Activated naive CD4-positive, alpha-beta T cell treated with Interleukin-2 at 50 U/mL for 16 hours (primary cell): Measurements from ENCODE around the gene MYO5C.
"Not testable (repeated sequence)": the region's sequence is repeated elsewhere in the genome, so short reads cannot be mapped to it uniquely, and the experiment has no call there.

Experiments used
- DNase-seq: peaks from one replicate; pipeline ENCODE4 v3.0.0-alpha.2; 2020

The MYO5C gene

DNA sequence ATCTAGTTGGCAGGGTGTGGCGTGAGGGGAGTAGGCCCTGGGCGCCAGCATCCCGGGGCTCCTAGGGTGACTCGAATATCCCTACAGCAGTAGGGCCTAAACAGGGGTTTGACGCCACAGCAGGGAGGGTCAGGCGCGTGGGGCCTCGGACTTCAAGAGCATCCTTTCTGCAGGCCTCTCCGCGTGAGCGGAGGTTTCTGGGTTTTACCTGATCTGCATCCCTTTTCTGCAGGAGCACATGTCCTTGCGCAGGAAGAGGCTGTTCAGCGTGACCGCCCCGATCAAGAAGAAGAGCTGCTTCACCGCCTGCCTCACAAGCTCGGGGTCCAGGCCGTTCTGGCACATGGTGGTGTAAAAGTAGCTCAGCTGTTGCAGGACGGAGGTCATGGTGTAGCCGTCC, 90.9 kb downstream of the MYO5C start:
- no peak for DNase-seq

DNA sequence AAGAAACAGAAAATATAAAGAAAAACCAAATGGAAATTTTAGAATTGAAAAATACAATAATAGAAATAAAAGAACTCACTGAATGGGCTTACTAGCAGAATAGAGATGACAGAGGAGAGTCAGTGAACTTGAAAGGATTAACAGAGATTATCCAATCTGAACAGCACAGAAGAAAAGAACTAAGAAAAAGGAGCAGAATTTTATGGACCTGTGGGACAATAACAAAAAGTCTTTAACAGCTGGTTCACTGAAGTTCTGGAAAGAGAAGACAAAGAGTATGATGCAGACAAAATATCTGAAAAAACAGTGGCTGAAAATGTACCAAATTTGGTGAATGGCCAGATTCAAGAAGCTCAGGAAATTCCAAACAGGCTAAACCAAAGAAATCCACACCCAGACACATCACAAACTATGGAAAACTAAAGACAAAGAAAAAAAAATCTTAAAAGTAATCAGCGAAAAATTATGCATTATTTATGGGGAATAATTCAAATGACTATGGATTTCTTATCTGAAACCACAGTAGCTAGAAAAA, 94.7 kb downstream of the MYO5C start:
- DNase-seq, result no peak

DNA sequence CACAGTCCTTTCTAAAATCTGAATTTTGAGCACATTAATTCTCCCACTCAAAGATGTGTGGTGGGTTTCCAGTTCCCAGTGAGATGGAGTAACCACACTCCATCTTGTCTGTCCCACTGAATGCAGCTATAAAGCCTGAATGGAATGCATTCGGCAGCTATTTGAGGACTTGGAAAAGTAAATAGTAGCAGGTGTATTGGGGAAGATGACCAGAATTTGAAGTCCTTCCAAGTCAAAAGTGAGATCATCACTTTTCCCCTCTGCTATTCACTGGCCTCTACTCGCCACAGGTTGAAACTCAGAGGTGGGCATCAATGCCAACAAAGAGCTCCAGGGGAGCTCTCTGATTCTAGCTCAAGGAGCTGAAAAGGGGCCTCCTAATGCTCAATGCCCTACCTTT, 96.3 kb downstream of the MYO5C start:
- no peak for DNase-seq

DNA sequence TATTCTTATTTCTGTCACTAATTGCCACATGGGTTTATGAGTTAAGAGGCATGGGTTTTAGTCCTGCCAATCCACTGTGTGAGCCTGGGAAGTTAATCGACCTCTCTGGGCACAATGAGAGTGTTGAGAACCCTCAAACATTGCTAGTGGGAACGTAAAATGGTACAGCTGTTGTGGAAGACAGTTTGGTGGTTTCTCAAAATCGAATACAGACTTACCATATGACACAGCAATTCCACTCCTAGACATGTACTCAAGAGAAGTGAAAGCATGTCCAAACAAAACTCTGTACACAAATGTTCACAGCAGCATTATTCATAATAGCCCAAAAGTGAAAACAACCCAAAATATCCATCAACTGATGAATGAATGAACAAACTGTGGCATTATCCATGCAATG, 98.7 kb downstream of the MYO5C start:
- no peak for DNase-seq

DNA sequence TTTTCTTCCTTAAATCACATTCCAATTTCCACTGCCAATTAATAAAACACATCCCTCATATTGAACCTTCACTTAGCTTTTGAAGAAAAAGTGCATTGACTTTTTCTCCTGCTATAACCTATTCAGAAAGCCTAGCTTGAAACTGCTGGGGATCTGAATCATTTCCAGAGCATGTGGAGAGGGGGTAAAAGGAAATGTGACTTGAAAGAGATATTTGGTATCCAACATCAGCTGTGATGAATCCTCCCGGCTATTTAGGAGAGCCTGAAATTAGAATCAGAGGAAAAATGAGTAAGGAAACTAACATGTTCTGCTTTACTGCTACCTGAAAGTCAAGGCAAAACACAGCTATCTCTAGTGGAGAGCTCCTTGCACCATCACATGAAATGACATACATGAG, 101.8 kb downstream of the MYO5C start:
- DNase-seq, result no peak

DNA sequence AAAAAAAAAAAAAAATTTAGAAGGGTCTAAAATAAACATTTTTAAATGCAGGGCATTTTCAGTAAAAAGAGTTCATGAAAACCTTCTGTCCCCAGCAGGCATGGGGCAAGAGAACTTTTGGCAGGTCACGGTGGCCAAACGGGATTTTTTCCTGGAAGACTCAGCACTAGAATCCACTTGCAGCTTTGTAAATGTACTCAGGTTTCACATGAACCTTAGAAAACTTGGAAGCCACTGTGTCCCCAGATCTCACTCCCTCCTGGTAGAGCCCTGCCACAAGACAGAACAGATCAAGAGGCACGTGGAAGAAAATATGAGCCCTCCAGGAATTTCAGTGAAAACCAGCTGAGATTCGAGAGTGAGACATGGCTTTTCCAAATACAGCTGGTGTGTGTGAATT, 102.3 kb downstream of the MYO5C start:
- DNase-seq, result no peak

DNA sequence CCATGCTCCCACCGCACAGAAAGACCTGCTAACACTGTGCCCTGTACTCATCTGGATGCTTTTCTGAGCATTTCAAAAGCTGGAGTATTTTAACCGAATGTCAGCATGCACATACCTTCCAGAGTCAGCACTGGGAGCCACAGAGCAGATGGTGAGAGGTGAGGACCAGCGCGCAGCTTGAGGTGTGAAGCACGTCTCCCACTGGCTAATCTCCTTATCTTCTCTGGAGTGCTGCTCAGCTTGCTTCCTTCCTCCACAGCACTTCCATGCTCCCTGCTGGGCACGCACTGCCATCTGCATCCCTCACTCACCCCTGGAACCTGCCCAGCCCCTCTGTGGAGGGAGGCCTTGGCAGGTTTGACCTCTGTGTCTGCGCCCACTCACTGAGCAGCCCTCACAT, 104.4 kb downstream of the MYO5C start, which contains the start of gene GNB5:
TSS of gene GNB5 (minus strand) at position 186 of the 400 bp plus-strand sequence. CDS start 6,716 bp downstream, outside the sequence.
- no peak for DNase-seq

DNA sequence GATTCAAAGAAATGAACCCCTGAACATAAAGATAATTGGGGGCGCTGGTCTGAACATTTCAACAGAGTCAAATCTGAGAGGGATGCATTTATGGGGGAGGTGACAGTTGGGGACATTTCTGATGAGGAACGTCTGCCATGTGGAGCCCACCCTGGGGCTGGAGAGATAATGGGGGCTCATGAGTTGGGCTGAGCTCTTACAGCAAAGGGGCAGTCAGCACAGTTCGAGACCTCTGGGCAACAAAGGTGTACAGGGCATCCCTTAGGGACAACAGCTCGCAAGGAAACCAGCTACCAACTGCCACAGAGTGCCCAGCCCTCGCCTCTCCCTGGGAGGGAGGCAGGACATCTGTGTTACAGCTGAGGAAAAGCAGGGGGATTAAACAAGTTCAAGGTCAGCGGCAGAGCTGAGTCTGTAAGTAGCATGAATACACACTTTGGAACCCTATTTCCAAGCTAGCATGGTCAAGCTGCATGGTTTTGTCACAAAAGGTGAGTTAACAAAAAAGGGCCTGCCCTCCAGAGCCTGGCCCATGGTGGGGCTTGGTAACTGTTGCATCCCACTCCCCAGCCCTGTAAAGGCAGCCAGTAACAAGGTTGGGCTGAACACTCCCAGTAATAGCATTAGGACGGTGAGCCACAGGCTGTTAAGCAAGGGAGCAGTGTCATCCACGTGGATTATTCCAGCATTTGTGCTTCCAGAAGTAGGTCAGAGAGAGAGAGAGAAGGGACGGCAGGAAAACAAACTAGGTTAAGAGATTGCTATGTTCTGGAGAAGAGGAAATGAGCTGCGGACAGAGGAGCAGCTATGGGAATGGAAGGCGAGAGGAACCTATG, 108.7 kb downstream of the MYO5C start:
- DNase-seq, result no peak

DNA sequence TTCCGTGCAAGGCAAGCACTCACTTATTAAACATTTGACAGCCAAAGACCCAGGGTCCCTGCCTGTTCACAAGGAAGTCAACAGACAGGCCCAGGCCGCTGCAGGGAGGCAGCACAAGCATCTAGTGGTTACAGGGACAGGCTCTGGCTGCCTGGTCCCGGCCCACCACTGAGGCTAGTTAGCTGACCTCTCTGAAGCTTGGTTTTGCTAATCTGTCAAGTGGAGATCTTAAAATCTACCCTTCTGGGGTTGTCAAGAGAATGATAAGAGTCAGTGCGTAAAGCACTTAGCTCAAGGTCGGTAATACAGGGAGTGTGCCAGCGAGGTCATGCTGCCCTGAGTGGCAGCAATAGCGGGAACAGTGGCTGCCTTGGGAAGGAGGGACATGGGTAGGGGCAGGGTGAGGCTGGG, 110.4 kb downstream of the MYO5C start:
- DNase-seq, result no peak

DNA sequence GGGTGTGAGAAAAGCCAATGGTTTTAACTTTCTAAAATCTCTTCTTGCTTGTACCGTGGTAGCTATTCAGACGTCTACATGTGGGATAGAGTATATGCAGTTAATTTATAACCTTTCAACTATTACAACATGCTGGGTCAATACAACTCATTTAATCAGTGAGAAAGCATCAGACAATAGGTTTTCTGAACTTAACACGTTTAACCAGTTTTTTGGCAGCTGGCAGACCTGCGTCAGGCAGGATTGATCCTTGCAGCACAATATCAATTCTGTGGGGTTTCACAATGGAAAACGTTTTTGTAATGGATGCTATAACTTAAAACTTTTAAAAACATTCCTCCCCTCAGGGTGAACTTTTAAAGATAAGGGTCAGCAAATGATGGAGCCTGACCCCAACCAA, 110.9 kb downstream of the MYO5C start:
- no peak for DNase-seq

DNA sequence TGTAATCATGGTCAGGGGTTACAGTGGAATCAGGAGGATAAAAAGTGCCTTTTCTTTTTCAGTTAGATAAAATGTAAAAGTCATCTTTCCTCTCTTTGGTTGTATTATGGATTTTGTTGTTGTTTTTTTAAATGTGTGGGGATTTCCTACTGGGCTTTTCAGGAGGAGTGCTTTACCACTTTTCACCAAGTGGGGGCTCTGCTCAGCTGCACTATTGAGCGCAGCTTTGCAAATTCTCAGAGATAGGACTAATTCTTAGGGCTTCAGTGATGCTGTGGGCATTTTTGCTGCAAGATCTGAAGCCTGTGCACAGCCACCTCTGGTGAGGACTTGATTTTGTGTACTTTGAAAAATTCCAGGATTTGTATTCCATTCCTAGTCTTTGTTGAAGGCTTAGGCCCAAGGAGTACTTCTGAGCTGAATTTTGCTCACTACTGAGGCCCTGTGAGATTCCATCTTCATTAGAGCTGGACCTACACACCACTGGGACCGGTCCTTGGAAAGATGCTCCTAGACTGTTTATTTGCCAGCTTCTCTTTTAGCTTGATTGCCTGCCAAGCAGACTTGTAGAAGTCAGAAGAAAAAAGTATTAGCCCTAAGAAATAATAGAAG, 111.9 kb downstream of the MYO5C start:
- no peak for DNase-seq

DNA sequence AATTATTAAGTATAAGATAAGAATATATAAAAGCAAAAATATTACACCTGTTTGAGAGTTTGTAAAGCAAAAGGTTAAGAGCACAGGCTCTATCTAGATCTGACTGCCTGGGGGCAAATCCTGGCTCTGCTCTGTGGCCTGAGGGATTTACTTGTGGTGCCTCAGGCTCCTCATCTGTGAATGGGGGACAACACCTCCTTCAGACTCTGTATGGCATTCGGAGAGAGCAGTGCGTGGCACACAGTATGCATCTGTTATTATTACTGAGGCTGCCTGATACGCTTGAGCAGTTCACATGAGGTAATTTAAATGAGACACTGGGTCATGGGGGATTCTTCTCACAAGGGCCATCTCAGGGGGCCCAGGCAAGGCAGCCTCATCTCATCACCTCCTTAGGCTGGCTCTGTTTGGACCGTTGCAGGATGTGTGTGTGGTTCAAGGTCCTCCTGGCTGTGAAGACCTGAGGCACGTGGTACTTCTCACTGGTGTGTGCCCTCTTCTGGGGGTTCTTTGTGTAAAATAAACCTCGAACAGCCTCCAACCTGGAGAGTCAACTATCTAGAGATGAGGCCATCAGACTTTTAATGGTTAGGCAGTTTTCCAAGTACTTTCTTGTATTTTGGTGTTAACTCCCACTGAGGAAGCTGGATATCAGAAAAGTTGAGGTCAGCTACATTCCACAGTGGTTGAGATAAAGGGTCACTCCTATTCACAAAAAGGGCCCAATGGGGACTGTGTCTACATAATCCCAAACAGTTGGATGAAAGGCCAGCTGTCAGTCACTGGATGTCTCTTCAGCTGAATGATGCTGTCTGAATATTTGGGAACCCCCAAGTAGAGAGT, 113.4 kb downstream of the MYO5C start:
- no peak for DNase-seq

DNA sequence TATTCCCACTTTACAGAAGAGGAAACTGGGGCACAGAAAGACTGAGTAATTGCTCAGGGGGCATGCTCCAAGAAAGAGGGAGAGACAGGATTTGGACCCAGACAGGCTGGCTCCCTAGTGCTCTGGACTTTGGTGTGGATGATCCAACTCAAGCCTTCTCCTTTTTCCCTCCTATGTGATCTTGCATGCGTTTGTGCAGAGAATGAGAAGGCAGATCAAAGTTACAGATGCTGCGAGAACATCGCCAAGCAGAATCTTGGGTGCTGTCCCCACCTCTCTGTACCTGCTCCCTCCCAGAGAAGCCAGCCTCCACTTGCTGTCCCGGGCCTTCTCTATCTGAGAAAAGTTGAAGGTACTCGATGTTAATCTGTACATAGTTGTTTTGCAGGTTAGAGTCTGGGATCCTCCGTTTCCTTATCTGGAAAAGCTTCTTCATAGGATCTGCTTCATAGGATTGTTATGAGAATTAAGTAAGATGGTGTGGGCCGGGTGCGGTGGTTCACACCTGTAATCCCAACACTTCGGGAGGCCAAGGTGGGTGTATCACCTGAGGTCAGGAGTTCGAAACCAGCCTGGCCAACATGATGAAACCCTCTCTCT, 114.7 kb downstream of the MYO5C start:
- DNase-seq, result no peak

DNA sequence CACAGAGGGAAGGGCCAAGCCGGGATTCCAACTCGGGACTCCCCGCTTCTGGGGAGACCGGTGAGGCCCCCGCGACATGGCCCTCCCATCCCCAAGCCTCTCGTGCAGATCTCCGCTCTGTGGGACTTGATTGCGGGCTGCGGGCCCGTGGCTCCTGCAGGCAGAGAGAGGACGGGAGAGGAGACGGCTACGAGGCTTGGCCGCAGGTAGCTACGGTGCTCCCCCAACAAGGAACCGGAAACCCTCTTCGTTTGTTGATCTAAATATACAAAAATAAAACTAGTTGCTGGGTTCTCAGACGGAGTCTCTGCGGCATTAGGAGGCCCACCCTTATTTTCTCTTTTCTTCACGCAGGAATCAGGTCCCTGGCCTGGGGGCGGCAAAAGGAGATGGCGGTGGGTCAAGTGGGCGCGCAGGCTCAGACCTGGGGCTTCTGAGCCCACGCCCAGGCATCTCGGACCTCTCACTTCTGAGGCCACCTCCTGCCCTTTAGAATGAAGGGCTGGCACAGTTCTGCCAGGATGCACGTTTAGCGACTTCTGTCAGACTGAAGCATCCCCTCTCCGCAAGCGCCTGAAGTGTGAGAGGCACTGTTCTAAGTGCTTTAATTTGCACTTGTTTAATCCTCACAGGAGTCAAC, 115.3 kb downstream of the MYO5C start:
- peak; percentile 40 for DNase-seq

DNA sequence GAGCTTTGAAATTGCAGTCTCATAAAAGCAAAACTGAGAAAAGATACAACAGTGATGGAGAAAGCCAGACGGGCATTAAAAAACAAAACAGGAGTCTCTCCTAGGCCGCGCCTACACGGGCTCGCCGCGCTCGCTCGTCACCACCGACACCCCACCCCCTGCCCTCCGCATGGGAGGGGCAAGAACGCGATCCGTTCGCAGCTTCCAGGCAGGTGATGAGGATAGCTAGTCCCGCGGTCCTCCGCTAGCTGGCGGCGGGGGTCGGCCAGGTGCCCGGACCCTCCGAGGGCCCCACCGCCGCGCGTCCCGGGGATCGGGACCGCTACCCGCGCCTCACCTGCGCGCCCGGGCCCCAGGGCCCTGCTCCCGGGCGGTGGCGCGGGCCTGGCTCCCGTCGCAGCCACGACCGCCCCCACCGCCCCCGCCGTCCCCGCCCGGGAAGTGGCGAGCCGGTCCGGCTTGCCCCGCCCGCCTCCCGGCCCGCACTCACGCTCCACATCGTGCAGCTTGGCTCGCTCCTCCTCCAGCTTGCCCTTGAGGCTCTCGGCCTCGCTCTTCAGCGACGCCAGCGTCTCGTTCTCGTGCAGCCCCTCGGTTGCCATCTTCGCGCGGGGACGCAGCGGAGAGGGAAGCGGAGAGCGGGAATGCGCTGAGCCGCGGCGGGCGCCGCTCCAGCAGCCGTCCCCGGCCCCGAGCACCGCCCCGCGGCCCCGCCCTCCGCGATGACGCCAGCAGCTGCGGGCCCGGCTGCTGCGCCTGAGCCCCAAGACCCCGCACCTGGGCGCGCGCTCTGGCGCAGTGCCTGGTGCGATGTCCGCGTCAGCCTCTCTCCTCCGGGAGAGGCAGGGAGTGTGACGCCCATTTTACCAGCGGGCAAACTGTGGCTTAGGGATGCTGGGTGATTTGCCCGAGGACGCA, 116.1 kb downstream of the MYO5C start:
- DNase-seq, result peak; percentile 90

DNA sequence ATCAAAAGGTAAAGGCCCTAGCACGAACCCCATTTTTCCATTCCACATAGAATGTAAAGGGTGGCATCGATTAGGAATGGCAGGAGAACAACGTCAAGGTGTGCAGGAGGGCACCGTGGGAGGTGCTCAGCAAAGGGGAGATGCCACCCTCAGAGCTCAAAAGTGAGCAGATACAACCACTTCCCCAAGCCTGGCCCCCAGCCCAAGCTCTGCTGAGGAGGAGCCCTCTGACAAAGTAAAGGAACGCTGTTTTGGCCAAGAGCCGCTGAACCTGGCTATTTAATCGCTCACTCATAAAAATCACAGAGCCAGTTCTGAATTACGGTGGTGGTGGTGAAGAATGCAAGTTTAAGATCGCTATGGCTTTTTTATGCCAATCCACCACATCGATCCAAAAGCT, 116.8 kb downstream of the MYO5C start:
- DNase-seq, result no peak

DNA sequence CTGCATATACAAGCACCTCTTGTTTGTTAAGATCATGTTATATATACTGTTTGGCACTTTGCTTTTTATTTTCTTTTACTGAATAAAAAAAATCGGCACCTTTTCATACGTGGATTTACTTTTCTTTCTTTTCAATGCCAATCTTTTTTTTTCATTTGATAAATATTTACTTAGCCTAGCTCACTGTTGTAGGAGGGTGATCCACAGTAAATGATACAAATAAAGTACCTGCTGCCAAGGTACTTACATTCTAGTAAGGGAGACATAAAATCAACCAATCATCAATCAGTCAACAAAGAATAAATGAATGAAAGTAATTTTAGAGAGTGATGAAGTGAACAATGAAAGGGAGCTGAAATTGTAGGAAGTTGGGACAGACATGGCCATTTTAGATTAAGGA, 122.7 kb downstream of the MYO5C start:
- DNase-seq, result no peak

DNA sequence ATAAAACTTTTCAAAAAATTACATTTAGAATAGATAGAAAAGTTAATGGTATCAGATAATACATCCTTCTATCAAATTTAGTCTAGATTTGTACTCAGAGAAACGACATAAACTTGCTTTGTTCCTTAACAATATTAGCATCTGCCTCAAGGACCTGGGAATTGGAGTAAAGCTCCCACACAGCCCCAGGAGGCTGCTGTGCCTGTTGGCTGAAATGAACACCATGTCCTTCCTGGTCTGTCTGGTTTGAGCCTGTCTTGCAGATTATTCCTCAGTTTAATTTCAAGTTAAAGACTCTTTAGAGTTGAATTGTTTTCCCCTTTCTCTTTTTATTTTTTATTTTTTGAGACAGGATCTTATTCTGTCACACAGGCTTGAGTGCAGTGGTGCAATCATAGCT, 123.8 kb downstream of the MYO5C start:
- DNase-seq, result no peak

DNA sequence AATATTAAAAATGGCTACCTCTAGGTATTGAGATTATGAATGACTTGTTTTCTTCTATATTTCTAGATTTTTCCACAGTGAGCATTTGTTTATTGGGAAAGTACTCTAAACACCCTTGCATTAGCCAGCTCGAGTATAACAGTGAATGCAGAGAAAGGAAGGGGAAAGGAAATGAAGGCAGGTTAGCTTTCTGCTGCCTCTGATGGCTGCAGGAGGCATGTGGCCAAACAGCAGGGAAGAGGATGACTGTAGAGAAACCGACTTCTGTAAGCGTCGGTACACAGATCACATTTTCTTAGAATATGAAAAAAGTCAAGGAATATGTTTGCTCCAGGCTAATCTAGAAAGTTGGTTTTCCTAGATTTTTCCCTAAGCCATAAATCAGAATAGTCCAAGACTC, 124.2 kb downstream of the MYO5C start:
- DNase-seq, result no peak

DNA sequence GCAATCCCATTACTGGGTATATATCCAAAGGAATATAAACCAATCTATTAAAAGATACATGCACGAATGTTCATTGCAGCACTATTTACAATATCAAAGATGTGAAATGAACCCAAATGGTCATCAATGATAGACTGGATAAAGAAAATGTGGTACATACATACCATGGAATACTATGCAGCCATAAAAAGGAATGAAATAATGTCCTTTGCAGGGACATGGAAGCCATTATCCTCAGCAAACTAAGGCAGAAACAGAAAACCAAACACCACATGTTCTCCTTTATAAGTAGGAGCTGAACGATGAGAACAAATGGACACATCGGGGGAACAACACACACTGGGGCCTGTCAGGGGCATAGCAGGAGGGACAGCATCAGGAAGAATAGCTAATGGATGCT, 125.4 kb downstream of the MYO5C start:
- DNase-seq, result not testable (repeated sequence)

DNA sequence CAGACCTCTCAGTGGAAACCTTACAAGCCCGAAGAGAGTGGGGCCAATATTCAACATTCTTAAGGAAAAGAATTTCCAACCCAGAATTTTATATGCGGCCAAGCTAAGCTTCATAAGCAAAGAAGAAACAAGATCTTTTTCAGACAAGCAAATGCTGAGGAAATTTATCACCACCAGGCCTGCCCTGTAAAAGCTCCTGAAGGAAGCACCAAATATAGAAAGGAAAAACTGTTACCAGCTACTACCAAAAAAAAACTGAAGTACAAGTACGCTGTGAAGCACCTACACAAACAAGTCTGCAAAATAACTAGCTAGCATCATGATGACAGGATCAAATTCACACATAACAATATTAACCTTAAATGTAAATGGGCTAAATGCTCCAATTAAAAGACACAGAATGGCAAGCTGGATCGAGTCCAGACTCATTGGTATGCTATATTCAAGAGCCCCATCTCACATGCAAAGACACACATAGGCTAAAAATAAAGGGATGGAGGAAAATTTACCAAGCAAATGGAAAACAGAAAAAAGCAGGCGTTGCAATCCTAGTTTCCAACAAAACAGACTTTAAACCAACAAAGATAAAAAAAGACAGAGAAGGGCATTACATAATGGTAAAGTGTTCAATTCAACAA, 130.0 kb downstream of the MYO5C start:
- DNase-seq, result not testable (repeated sequence)
